Mucosa of descending colon (tissue), 3 donors: ENCODE data around the gene NUDT16L1. TPM values are rescaled to one million over a fixed set of nuclear protein-coding genes. Genes with fewer than 3 reads are reported as not detected.
A peak's percentile ranks its signal among the peaks of the same experiment; 100 is the strongest.

Experiments used
- ATAC-seq: fragments of 200-7000 bp; cut with Tn5 transposase; one replicate; pipeline ENCODE4 v1.9.1; 2020; ENCODE audit warnings: mild to moderate bottlenecking, moderate library complexity
- DNase-seq, 3 donors: peaks; one replicate each; pipeline ENCODE4 v3.0.0-alpha.2; 2020
- H3K36me3 ChIP-seq: fragments of 200-600 bp; one replicate; pipeline ENCODE4 v1.8.0; 2021; ENCODE audit warnings: low read depth, mild to moderate bottlenecking
- H3K4me1 ChIP-seq: fragments of 200-600 bp; one replicate; pipeline ENCODE4 v1.8.0; 2021; ENCODE audit warnings: low read depth, mild to moderate bottlenecking
- H3K4me3 ChIP-seq: fragments of 200-600 bp; one replicate; pipeline ENCODE4 v1.8.0; 2021; ENCODE audit warnings: mild to moderate bottlenecking
- H3K9me3 ChIP-seq: fragments of 200-600 bp; one replicate; pipeline ENCODE4 v1.8.0; 2021; ENCODE audit warnings: mild to moderate bottlenecking
- intact Hi-C, 2 donors: fragments of 100-400 bp; cut with DNase I in 1 of 2; cut with micrococcal nuclease in 1 of 2; formaldehyde crosslinking; loops; one replicate each; pipeline versions ENCODE4 v1.11.0 to v1.11.1; 2022; cut with DNase I, micrococcal nuclease
- total RNA-seq, 3 donors: library from RNA; stranded (reverse); fragmentation: NEBNext Ultra II Directional in 2 of 3; extraction: Animal tissue kit (Norgen Biotek cat#: 25700) in 2 of 3; gene quantifications; one replicate each; pipeline versions ENCODE4 v1.2.1 to v1.2.4, GENCODE V29; 2021 to 2023
- TF ChIP-seq, protein P1 (sequence below): fragments of 200-600 bp; IDR thresholded peaks from one replicate; pipeline ENCODE4 v1.8.0; 2022; ENCODE audit warnings: antibody characterized with exemption, mild to moderate bottlenecking
- donor health status: DM: no; HTN: no; CAD: no; lungs with moderate emphysema.
- donor health status: DM: no; HTN: no; CAD: no.
- donor health status: DM: no; HTN: yes; CAD: no.

NUDT16L1 gene
- total RNA-seq, 3 donors from 2014 or later = 28.3 to 47.8 (median 40.4) TPM

DNA sequence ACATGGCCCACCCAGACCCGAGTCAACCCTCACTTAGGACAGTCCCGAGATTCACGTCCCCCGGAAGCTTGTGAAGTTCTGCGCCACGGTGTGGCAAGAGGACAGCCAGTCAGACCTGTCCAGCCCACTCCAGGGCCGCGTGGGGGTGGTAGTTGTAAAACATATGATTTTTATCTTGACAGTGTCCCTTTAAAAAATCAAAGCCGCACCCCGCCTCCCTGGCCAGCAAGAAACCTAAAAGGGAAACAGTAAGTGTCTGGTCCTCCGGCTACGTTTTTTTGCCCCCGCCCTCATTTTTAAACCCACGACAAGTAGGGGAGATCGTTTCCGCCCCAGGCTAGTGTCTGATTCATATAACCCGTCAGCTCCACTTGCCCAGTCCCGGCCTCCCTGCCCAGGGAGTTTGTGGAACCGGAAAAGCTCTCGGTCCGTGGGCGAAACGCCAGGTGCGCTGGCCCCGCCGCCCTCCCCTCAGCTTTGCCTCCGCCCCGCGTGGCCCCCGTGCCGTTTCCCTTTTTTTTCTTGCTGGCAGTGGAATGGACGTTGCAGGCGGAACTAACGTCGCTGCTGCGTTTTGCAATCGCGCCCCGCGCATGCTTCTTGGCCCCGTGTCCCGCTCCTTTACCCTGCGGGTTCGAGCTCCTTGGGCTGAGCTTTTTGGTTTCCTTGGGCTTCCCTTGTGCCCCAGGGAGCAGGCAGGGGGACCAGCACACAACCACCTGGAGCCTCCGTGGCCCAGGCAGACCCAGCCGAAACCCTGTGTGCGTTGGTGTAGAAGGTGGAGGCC, 13.3 kb upstream of the NUDT16L1 start:
- no peaks in the 10 kb centered on the region for H3K36me3 ChIP-seq
- DNase-seq = peak; percentile 80 to 87 (median 86)
- TF ChIP-seq, protein P1, sequence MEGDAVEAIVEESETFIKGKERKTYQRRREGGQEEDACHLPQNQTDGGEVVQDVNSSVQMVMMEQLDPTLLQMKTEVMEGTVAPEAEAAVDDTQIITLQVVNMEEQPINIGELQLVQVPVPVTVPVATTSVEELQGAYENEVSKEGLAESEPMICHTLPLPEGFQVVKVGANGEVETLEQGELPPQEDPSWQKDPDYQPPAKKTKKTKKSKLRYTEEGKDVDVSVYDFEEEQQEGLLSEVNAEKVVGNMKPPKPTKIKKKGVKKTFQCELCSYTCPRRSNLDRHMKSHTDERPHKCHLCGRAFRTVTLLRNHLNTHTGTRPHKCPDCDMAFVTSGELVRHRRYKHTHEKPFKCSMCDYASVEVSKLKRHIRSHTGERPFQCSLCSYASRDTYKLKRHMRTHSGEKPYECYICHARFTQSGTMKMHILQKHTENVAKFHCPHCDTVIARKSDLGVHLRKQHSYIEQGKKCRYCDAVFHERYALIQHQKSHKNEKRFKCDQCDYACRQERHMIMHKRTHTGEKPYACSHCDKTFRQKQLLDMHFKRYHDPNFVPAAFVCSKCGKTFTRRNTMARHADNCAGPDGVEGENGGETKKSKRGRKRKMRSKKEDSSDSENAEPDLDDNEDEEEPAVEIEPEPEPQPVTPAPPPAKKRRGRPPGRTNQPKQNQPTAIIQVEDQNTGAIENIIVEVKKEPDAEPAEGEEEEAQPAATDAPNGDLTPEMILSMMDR = no peak

DNA sequence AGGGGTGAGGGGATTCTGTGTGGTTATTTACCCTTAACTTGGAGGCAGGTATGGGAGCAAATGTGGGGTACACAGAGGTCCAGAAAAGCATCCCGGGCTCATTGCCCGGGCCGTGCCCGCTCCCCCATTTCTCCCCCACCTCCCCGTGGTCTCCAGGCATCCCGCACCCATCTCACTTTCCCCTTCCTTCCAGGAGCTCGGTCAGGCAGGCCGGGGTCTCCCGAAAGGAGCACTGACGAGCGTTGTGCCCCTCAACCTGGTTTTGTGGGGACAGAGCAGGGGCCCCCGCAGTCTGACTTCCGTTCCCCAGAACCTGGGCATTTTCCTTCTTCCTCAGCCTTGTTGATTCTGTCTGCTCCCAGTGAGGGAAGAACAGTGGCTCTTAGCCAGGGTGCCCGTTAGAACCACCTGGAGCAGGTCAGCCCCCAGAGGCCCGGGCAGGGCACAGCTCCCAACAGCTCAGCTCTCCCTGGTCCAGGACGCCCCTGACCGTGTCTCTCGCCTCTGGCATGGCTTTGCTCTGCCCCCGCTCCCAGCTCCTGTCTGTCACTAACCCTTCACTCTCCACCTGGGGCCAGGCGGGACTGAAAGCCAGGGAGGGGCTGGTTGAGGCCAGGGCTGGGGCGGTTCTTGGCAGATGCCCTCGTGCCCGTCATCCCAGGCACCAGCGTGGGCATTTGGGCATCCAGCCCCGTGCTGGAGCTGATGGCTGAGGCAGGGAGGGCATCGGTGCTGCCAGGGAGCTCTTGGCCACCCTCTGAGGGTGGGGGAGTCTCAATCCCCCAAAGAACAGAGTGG, 12.5 kb upstream of the NUDT16L1 start:
- TF ChIP-seq, protein P1 = no peak
- Histone ChIP-seq H3K4me3 (no peak overlapping the region), H3K4me1 (peaks cover 9% of the 10 kb centered on the region), H3K36me3 (no peaks in the 10 kb centered on the region), H3K9me3 (no peaks in the 10 kb centered on the region)
- intact Hi-C loops = no loop called here
- peak in 1 of 3 donors; percentile 63 for DNase-seq
- peak; percentile 6 for ATAC-seq

More for the DNA sequence above, 13.3 kb upstream of the NUDT16L1 start:
- no peaks in the 10 kb centered on the region for H3K9me3 ChIP-seq
- peak; percentile 62 for ATAC-seq
- intact Hi-C loops = no loop called here
- H3K4me3 ChIP-seq = no peak overlapping the region
- H3K4me1 ChIP-seq = peaks cover 11% of the 10 kb centered on the region

DNA sequence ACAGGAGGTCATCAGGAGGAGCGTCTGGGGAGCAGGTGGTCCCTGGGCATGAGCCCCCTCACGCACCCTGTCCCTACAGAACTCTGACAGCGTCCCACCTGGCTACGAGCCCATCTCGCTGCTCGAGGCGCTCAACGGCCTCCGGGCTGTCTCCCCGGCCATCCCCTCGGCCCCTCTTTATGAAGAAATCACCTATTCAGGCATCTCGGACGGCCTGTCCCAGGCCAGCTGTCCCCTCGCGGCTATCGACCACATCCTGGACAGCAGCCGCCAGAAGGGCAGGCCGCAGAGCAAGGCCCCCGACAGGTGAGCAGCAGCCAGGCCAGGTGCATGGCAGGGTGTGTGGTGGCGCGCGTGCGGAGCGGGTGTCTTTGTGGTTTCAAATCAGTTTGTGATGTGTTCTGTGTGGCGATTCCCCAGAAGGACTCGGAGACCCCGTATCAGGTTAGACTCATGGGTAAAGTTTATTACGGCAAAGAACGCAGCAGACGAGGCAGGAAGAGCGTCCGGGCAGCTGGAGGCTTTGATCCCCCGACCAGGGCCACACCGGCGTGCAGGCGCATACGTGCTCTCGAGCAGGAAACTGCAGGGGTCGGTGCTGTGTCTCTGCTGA, 11.8 kb upstream of the NUDT16L1 start:
- Histone ChIP-seq H3K36me3 (no peaks in the 10 kb centered on the region), H3K4me3 (no peak overlapping the region), H3K4me1 (peaks cover 9% of the 10 kb centered on the region), H3K9me3 (no peaks in the 10 kb centered on the region)
- DNase-seq = peak in 2 of 3 donors; percentile 32 to 56
- TF ChIP-seq, protein P1 = no peak
- ATAC-seq = no peak
- intact Hi-C loops = no loop called here

DNA sequence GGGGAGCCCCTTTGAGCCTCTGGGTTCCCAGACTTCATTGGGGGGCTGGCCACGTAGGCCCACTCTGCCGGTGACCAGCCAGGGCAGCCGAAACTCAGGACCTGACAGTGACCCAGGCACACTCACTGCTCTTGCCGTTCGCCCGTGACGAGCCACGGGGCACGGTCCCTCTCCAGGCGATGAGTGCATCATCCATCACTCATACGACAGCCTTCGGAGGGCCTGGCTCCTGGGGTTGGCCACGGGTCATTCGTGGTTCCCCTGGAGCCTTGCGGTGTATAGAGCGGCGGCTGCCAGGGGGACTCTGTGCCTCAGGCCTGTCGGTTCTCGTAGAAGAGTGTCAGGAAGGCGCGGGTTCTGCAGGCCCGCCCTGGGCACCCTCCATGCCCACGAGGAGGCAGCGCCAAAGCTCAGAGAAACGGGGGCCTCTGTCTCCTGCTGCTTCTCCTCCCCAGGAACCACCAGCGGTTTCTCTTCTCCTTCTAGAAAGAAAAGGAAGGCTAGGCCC, 11.2 kb upstream of the NUDT16L1 start:
- H3K36me3 ChIP-seq = no peaks in the 10 kb centered on the region
- H3K4me1 ChIP-seq = peaks cover 9% of the 10 kb centered on the region
- TF ChIP-seq, protein P1 = no peak

DNA sequence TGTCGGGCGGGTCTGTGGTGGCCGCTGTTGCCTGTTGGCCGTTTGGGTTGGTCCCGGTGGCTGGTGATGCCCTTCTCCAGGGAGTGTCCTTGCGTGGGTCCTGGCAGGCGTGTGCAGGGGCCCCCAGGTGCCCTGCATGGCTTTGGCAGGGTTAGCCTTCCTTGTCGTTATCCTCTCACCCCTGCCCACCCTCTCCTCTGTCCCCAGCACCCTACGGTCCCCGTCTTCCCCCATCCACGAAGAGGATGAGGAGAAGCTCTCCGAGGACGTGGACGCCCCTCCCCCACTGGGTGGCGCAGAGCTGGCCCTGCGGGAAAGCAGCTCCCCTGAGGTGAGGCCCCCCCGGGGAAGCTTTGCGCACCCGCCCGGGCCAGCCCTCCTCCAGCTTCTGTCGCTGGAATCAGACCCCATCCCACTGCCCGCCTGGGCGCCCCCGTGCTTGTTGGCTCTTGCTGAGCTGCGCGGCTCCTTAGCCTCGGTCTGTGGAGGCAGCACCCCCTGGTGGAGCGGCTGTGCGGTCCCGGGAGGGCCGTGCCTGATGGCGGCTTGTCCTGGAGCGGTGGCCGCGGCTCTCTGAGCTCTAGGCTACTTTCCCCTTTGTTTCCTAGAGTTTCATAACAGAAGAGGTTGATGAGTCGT, 10.6 kb upstream of the NUDT16L1 start:
- intact Hi-C loops = no loop called here
- Histone ChIP-seq H3K4me3 (no peak overlapping the region), H3K9me3 (no peaks in the 10 kb centered on the region), H3K4me1 (peaks cover 9% of the 10 kb centered on the region), H3K36me3 (no peaks in the 10 kb centered on the region)
- TF ChIP-seq, protein P1 = no peak
- DNase-seq (peak in 2 of 3 donors; percentile 58 to 64), ATAC-seq (no peak)

More for the DNA sequence above, 11.2 kb upstream of the NUDT16L1 start:
- peak in 1 of 3 donors; percentile 28 for DNase-seq
- no peak overlapping the region for H3K4me3 ChIP-seq
- intact Hi-C loops = no loop called here
- no peak for ATAC-seq
- no peaks in the 10 kb centered on the region for H3K9me3 ChIP-seq
